NCI-H2171 treated with DMSO at 0.1 percent for 48 hours (cell line): ENCODE measurements around the gene CDRT15.
"Not testable (repeated sequence)": the region's sequence is repeated elsewhere in the genome, so short reads cannot be mapped to it uniquely, and the experiment has no call there.

Experiments
- DNase-seq: peaks from one replicate; lab custom pipeline; 2025; lab: John Stamatoyannopoulos, UW

The CDRT15 gene

DNA sequence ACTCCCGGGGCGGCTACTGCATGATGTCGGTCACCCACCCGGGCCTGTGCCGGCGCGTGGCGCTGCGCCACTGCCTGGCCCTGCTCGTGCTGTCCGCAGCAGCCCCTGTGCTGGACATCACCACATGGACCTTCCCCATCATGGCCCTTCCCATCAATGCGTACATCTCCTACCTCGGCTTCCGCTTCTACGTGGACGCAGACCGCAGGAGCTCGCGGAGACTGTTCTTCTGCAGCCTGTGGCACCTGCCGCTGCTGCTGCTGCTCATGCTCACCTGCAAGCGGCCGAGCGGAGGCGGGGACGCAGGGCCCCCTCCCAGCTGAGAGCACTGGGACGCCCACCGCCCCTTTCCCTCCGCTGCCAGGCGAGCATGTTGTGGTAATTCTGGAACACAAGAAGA lies 29.8 kb downstream of the CDRT15 start:
- DNase-seq: no peak

DNA sequence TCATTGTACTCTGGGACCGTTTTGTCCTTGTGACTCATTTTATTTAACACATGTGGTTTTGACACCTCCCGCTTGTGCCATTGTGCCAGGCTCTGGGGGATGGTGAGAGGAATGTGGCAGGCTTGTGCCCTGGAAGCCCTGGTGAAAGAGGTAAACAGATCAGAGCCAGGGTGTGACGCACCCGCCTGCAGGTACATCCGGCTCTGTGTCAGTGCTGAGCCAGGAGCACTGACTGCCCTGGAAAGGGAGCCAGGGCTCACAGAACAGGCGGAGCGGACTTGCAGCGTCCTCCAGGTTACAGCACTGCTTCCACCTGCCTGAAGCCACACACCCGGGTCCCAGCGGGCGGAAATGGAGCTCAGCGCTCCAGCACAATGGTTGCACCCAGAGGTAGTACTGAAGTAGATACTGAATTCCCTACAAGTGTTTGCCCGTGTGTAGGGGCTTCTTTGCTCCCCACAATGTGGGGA lies 30.6 kb downstream of the CDRT15 start:
- no peak for DNase-seq

DNA sequence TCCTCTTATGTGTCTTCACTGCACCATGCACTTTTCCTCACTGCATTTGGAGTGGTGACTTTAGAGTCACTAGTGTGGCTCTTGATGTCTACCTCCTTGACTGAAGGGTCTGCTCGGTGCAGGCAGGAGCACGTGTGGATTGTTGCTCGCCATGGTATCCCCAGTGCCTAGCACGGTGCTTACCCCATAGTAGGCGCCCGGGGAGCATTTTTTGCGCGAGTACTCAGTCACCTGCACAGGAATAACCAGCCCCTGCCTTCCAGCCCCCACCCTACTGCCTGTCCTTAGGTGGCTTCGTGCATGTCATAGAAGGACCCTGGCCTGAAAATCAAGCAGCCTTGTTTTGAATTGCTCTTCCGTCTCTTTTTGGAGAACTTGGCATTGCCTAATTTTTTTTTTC lies 31.3 kb downstream of the CDRT15 start:
- DNase-seq: no peak

DNA sequence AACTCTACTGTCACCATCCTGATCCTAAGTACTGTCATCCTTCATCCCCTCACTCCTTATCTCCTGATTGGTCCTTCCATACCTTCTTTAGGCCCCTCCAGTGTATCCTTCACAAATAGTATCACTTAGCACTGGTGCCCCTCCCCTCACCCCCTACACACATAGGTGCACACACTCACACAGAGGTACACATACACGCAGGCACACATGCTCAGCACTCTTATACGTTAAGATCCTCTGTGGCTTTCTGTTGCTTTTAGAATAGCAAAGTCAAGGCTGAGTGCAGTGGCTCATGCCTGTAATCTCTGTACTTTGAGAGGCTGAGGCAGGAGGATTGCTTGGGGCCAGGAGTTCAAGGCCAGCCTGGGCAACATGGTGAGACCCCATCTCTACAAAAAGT lies 32.1 kb downstream of the CDRT15 start:
- no peak for DNase-seq

DNA sequence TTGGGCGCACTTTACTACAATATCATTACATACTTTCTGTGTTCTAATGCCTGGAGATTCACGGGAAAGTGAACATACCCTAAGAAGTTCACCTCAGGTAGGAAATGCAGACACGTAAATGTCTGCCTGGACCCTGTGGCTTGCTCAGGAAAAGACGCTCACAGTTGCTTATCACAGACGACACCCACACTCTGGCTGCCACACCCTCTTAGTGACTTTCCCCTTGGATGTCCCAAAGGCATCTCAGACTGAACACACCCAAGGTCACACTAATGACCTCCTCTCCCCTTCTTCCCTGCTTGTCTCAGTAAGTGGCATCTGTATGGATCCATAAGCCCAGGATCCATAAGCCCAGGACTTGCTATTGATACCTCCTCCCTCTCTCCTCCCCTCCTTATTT lies 32.6 kb downstream of the CDRT15 start:
- no peak for DNase-seq

DNA sequence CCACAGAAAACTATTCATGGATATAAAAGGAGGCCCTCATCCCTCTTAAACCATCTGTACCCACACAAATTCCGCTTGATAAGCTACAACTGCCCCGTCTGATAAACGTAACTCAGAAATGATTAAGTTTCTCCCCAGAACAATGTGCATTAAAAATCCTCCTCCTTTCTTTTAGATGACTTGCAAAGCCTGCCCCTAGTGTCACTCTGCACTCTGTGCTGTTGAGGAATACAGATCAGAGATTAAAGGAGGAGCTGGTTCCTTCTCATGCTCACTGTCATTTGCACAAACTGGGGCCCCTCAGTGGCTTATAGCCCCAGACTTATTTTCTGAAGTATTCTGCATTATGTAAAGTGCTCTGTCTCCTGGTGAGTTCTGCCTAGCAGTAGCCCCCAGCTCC lies 33.3 kb downstream of the CDRT15 start:
- no peak for DNase-seq

DNA sequence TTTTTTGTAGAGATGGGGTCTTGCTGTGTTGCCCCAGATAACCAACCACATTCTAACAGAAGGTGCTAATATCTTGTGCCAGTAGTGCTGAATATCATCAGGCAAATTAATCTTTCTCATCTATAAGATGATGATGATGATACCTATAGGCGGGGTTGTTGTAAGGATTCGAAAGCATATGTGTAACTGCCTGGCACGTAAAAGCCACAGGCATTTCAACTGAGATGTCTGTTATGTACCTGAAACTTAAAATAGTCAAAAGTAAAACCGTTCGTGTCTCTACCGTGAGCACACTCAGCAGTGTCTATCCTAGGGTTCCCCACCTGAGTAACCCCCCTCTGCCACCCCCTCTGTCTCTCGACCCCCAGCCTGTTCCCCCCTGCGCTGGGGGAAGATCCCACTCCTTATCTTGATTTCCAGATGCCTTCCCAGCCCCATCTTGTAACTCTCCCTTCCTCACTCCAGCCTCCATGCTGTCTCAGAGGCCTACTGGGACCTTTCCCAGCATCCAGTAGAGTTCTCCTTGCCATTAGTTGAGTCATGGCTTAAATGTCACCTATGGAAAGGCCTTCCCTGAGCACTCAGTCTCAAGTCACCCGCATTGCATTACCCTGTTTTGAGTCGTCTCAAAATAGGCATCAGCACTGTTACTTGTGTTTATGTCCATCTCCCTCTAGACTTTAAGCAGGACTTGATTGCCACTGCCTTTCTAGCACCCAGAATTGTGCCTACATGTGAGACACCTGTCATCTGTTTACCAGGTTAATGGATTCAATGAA lies 34.1 kb downstream of the CDRT15 start:
- no peak for DNase-seq

DNA sequence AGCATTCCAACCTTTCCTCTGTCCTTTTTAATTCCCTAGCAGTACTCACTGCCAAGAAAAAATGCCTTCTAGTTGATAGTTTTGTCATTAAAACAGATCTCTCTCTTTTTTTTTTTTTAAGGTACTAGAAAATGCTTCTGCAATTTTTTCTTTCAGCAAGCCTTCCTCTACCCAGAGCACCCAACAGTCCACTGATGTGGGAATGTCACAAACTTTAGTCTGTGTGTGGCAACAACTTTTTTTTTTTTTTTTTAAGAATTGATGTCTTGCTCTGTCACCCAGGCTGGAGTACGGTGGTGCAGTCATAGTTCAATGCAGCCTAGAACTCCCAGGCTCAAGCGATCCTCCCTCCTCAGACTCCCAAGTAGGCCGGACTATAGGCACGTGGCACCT lies 34.7 kb downstream of the CDRT15 start:
- DNase-seq: no peak

DNA sequence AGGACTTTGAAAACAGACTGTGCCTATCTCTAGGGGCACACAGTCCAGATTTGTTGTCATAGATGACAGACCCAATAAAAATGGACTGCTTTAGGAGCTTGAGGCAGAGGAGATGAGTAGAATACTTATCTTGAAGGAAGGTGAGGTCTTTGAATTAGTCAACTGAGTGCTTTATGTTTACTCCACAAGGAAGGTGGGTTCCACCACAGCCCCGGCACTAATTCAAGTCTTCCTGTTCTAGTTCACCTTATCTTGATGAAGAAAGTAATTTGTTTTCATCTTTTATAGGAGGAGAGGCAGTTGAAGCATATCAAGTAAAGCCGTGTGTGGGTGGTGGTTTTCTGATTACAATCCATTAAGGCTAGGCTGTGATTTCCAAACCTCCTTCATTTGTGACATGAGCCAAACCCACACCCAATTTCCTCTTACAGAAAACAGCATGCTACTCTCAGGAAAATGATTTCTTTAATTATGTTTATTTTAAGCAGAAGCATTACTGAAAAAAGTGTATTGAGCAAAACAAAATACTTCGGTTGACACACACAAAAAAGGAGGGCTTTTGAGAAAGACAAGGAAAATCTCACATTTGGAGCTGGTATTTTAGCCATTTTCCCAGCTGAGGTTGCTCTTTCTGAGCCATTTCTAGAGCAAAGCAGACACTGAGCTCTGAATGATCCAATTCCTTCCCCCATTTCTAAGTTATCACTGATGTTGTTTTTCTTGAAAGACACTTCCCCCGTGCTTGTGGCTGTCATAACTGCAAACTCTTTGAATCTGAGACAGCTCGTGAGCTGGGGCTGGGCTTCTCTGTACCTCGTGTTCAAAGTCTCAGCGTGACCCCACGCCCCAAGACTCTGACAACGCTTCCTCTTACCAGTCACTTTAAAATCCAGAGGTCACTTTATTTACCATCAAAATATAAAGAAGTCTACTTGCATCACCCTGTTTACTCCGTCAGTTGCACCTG lies 35.4 kb downstream of the CDRT15 start:
- DNase-seq: no peak

DNA sequence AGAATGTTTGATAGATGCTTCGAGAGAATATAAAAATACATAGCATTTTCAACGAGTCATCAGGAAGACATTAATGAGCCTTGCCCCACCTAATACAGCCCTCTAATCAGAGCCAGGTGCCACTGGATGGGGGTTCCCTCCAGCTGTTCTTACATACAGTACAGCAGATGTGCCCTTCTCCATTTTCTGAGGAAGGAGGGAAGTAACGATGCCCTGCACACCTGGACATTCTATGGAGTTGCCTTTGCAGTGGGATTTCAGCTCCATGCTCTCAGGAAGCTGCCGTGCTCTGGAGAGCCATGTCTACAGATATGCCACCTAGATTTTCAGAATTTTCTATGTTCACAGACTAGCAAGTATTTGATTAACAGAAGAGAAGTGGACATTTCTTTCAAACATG lies 36.3 kb downstream of the CDRT15 start:
- DNase-seq: no peak

DNA sequence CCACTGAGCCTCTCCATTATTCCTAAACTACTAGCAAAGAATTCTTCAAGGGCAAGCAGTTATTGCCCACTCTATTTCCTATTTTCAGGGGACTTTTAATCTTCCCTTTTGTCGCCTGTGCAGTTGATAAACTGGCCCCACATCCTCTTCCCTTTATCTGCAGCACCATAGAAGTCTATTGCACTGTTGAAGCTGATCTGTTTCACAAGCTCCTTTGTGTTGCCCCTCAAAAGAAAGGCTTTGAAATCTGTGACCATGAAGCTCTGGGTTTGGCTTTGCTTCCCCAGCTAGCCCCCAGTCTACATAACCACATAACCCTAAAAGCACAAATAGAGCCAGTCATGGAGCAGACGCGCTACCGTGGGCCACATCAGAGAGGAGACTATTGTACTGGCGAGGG lies 37.1 kb downstream of the CDRT15 start:
- DNase-seq: no peak

DNA sequence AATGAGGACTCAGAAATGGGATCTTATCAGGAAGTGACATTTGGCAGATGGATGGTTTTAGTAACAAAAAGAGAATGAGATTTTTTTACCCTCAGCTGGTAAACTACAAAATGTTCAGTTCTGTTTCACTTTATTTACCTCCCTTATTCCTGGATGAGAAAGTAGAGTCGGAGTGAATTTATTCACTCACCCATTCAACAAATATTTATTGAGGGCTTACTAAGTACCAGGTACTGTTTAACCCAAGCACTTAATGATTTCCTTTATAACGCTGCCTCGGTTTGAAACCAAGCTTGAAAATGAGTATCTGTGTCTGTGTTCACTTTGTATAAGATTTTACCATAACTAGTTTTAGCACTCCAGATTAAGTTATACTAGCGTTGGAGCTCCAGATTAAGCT lies 38.1 kb downstream of the CDRT15 start:
- no peak for DNase-seq

DNA sequence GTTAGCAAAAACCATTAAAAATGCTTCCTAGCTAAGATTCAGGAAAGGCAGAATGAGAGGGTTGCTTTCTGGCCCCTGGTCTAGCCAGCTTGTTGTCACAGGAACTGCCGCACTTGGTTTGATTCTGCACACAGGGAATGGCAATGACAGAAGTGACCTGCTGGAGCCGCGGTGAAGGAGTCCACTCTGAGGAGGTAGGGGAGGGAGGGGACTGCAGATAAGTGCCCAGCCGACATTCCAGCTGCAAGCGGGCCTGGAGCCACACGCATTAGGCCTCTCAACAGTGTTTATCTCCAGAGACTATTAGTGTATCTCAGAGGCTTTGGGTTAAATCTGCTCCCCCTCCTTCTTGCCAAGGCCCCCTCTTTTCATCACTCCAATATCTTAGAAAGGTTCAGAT lies 38.6 kb downstream of the CDRT15 start:
- DNase-seq: no peak

DNA sequence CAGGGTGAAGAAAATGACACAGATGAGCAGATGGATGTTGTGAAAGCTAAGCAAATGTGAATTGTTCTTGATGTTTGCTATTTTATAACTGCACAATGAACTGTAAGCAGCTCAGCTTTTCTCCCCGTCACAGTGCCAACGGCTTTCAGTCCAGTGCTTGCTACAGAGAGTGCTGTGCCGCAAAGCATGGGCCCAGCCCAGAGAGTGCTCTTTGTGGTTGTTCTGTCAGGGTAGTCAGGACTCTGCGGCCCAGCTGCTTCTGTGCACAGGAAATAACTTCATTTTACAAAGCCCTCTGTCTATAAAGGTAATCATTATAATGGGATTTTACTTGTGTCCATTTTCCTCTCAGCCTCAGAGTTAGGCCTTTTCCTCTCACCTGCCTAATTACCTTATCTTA lies 39.1 kb downstream of the CDRT15 start:
- DNase-seq: no peak

DNA sequence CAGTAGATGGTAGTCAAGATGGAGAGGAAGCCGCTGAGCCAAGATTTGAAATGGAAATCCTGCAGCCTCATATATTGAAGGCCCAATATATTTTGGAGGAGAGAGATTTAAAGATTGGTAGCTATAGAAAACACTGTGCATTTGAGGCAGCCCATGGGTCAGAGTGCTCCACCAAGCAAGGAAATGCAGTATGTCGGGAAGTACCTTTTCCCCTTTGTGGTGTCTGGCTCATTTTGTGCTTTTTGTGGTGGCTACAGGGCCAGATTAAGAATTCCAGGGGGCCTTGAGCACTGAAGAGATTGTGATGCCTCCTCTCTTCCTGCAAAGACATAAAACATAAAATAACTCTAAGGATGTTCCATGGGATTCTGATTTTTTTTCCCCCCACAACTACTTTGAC lies 39.6 kb downstream of the CDRT15 start:
- DNase-seq: no peak

DNA sequence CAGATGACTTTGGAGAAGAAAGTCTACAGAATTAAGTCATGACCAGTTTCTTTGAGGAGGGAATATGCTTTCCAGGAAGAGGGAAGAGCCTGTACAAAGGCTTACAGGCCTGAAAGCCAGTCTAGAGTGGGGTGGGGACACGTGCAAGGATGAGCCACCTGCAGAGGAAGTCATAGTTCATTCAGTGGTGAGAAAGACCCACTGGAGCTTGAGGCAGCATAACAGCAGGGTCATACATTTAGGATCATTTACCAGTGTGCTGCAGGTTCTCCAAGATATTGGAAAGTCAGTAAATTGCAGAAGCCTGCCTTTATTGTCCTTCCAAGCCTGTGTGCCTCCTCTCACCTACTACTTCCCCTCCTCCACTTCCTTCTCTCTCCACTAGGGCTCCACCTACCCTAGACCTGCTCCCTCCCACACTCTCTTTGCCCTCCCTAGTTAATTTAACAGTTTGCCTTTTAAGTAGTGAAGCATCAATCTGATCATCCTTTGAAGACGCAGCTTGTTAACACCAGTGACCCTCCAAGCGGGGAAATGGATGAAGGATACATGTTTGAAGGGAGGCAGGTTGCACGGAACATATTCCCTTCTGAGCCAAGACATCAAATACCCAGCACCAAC lies 40.2 kb downstream of the CDRT15 start:
- no peak for DNase-seq

DNA sequence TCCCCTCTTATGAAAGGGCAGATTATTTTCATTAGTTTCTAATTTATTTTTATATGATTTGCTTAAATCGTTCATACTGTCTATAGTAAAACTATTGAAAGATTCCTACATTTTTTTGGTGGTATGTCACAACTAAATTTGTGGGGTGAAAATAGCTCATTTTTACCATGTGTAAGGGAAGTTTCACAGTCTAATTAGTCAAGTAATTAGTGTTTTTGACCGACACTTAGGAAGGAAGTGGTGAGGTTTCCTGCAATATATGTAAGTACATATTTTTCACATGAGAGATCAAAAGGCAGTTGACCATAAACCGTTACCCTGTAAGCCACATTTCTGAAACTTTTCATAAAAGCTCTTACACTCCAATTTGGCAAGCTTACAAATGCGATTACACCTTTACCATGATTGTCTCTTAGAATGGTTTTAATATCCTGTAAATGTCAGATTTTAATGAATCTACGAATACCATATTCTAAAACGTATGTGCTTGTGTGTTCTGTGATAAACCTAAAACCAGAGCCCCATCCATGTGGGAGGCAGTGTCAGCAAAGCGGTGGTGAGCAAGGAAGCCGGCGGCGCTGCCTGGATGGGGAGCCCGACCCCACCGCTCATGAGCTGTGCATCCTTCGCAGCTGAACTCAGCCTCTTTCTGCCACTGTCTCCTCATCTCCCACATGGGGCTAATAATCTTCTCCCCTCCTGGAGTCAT lies 43.9 kb downstream of the CDRT15 start:
- DNase-seq: not testable (repeated sequence)

DNA sequence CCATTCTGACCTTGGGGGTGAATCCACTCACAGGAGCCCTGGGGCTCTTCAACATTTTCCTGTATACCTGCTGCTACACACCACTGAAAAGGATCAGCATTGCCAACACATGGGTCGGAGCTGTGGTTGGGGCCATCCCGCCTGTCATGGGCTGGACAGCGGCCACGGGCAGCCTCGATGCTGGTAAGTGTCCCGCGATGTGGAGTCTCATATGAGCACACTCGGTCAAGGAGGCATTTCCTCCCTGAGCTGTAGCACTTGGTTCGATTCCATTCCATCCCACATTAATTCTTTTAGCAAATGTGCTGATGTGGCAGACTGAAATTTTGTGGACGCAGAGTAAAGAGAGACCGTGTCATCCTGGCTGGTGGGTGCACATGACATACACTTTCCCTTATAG lies 44.6 kb downstream of the CDRT15 start:
- DNase-seq: not testable (repeated sequence)

DNA sequence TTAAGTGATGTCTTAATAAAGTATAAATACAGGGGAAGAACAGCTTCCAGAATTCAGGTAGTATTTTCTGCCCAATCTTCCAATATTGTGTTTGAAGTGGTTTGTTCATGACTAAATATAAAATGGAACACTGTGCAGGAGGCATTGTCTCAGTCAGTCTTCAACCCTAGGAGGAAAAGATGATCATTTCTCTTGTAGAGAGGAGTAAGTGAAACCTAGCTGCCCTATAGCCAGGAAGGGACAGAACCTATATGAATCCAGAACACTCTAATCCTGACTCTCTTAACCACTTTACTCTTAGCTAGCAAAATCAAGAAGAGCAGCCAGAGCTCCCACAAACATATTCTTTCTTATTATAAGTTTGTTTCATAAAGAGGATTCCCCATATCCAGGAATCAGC lies 45.2 kb downstream of the CDRT15 start:
- not testable (repeated sequence) for DNase-seq

DNA sequence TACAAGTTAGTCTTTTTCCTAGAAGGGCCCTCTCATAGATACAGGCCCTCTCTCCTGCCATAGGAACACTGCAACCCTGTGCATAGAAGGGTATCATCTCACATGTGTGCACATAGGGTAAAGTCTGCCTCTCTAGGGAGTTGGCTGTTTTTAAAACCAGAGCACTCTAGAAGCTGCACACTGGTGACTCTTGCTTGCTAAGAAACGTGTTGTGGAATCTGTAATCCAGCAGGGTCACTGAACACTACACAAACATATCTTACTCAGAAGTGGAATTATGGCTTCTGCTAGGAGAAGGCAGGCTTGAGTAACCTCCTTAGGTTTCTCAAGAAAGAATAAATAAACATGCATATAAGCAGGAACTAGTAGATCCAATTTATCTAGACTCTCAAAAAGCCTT lies 45.9 kb downstream of the CDRT15 start:
- not testable (repeated sequence) for DNase-seq

DNA sequence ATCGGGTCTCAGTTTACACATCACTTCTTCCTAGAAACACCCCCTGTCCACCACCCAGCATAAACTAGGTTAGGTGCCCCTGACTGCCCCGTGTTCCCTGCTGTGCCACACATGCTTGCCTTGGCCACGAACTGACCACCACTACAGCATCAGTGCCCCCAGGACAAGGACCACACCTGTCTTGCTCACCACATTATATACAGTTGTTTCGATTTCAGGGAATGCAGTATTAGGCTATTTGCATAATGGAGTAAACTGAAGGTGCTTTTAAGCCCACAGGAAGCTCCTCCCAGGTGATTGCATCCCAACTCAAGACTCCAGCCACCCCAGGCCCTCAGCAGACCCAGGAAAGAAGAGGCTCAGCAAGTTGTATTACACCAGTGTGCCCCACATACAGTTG lies 50.2 kb downstream of the CDRT15 start:
- not testable (repeated sequence) for DNase-seq
